GM12878 (cell line): Measurements from ENCODE around the gene CCRL2. TPM values are rescaled to one million over a fixed set of nuclear protein-coding genes. Genes with fewer than 3 reads are reported as not detected.

Experiments used
- ATAC-seq: fragments of 200-7000 bp; cut with Tn5 transposase; 3 replicates; pipeline ENCODE4 v1.9.1; 2020; ENCODE audit warnings: mild to moderate bottlenecking, moderate library complexity
- BruUV-seq: library from RNA; stranded (reverse); fragments of 400-500 nt; replicated peaks from 2 replicates; lab custom pipeline; 2021; lab: Mats Ljungman, UMichigan
- CTCF ChIA-PET: fragments of 300-600 bp; sonication (Branson Sonifier 250); formaldehyde crosslinking; extraction: SDS; loops from one replicate; lab custom pipeline; 2021; ENCODE audit warnings: inconsistent platforms; lab: Yijun Ruan, JAX
- POLR2A ChIA-PET: fragments of 350-600 bp; formaldehyde crosslinking; extraction: SDS; loops from one replicate; lab custom pipeline; 2021; ENCODE audit warnings: inconsistent platforms; lab: Charles Lee
- RAD21 ChIA-PET: fragments of 300-600 bp; sonication (Branson Sonifier 250); formaldehyde crosslinking; loops from one replicate; lab custom pipeline; 2023; ENCODE audit warnings: antibody characterized with exemption; ENCODE audit not compliant: unreplicated experiment; lab: Charles Lee
- SMC1A ChIA-PET: fragments of 300-600 bp; sonication (Branson Sonifier 250); formaldehyde crosslinking; loops from one replicate; lab custom pipeline; 2023; ENCODE audit not compliant: unreplicated experiment, uncharacterized antibody; lab: Charles Lee
- DNase-seq: peaks from one replicate; pipeline ENCODE4 v3.0.0-alpha.2; 2011; ENCODE audit warnings: low read depth, low spot score
- FAIRE-seq: peaks from 3 replicates; lab custom pipeline; 2011; peaks lifted over from hg19 to GRCh38; lab: Jason Lieb, UNC
- H2AFZ ChIP-seq: 2 replicates; pipeline ENCODE4 v1.6.0; 2011; ENCODE audit warnings: low read depth, low read length, control low read depth; ENCODE audit not compliant: control insufficient read depth
- H3K27ac ChIP-seq: 2 replicates; pipeline ENCODE4 v1.5.1; 2011; ENCODE audit warnings: control low read depth; ENCODE audit not compliant: control insufficient read depth, insufficient read depth
- H3K27me3 ChIP-seq, 2 experiments: replicated peaks in 1 of 2; 2 replicates each; pipeline versions ENCODE4 v1.6.0 to v1.6.1; 2011; ENCODE audit warnings: low read length in 1 of 2; ENCODE audit not compliant: control insufficient read depth in 2 of 2, insufficient read depth in 2 of 2
- H3K36me3 ChIP-seq, 2 experiments: 2 replicates each; pipeline ENCODE4 v1.5.1; 2011; ENCODE audit warnings: low read length in 1 of 2; ENCODE audit not compliant: control insufficient read depth in 2 of 2, insufficient read depth in 2 of 2
- H3K4me1 ChIP-seq: 2 replicates; pipeline ENCODE4 v1.6.1; 2011; ENCODE audit warnings: mild to moderate bottlenecking, low read length, moderate library complexity, mixed read lengths; ENCODE audit not compliant: control insufficient read depth, insufficient read depth
- H3K4me2 ChIP-seq: 2 replicates; pipeline ENCODE4 v1.6.0; 2011; ENCODE audit warnings: control low read depth; ENCODE audit not compliant: control insufficient read depth, insufficient read depth
- H3K4me3 ChIP-seq: fragments of 200-600 bp; sonication (generic); 2 replicates; pipeline ENCODE4 v1.5.1; 2016
- H3K79me2 ChIP-seq: 2 replicates; pipeline ENCODE4 v1.6.0; 2011; ENCODE audit warnings: low read length; ENCODE audit not compliant: control insufficient read depth, insufficient read depth
- H3K9ac ChIP-seq: 2 replicates; pipeline ENCODE4 v1.8.0; 2011; ENCODE audit warnings: low read length, control low read depth, mixed read lengths; ENCODE audit not compliant: control insufficient read depth, insufficient read depth
- H3K9me3 ChIP-seq: replicated peaks from 3 replicates; pipeline ENCODE4 v1.5.1; 2011; ENCODE audit warnings: mild to moderate bottlenecking, low read length; ENCODE audit not compliant: control insufficient read depth, insufficient read depth
- H4K20me1 ChIP-seq: 2 replicates; pipeline ENCODE4 v1.6.0; 2011; ENCODE audit not compliant: control insufficient read depth, insufficient read depth
- FOS ChIP-seq: IDR thresholded peaks from 3 replicates; pipeline ENCODE4 v1.6.1; 2011; ENCODE audit warnings: borderline replicate concordance; ENCODE audit not compliant: insufficient read length; ENCODE audit errors: extremely low read depth
- FOXM1 ChIP-seq: IDR thresholded peaks from 2 replicates; pipeline ENCODE4 v1.6.1; 2012; ENCODE audit warnings: low read depth, mild to moderate bottlenecking, inconsistent platforms, low read length, moderate library complexity
- TAF1 ChIP-seq: IDR thresholded peaks from 2 replicates; pipeline ENCODE4 v1.6.1; 2011; ENCODE audit warnings: mild to moderate bottlenecking, low read depth, low read length, borderline replicate concordance
- ZNF217 ChIP-seq: fragments of 450-650 bp; IDR thresholded peaks from 2 replicates; pipeline ENCODE4 v1.6.1; 2017; ENCODE audit warnings: antibody characterized with exemption, mild to moderate bottlenecking
- WGBS: methylation state at CpG from one replicate; pipeline ENCODE4 v1.1.6; 2016; ENCODE audit warnings: low lambda C conversion rate; ENCODE audit not compliant: insufficient replicate concordance, insufficient coverage; ENCODE audit errors: missing lambda C conversion rate; 5-methylcytosine and 5-hydroxymethylcytosine counted together
- in situ Hi-C: fragments of 300-500 bp; cut with MboI; formaldehyde crosslinking; loops from 9 replicates; pipeline ENCODE4 v1.14.3; 2018; ENCODE audit warnings: mixed read lengths
- intact Hi-C: fragments of 100-400 bp; cut with micrococcal nuclease; formaldehyde crosslinking; loops from one replicate; pipeline ENCODE4 v1.14.2; 2022; ENCODE audit not compliant: unreplicated experiment
- polyA plus RNA-seq, 11 experiments: library from polyadenylated mRNA; depleted of rRNA in 4 of 11; unstranded in 6 of 11; stranded (reverse) in 5 of 11; fragments of >200 nt; fragmentation: Nextera tagmentation in 4 of 11; fragmentation: Illumina TruSeq in 1 of 11; extraction: Ambion mirVana in 4 of 11; extraction: Trizol in 1 of 11; gene quantifications; 1 replicate in 1 of 11; 2 replicates in 10 of 11; pipeline versions ENCODE4 v1.2.1 to v1.2.3, GENCODE V29; 2011 to 2016; ENCODE audit warnings: inconsistent platforms in 2 of 11, missing spikeins in 2 of 11, low read depth in 1 of 11
- total RNA-seq, 4 experiments: library from RNA; depleted of rRNA in 3 of 4; stranded (reverse); fragments of >200 nt in 3 of 4; fragmentation: Illumina TruSeq in 1 of 4; extraction: Trizol in 1 of 4; gene quantifications; 2 replicates each; pipeline versions ENCODE4 v1.2.1 to v1.2.3, GENCODE V29; 2013 to 2021
- TF ChIP-seq, protein P1 (sequence below), 3 experiments: IDR thresholded peaks in 2 of 3; conservative IDR thresholded peaks in 1 of 3; 2 replicates each; pipeline ENCODE4 v1.5.1; 2011; ENCODE audit warnings: low read depth in 3 of 3, low read length in 3 of 3, mild to moderate bottlenecking in 3 of 3, control low read depth in 2 of 3, moderate library complexity in 2 of 3, inconsistent platforms in 1 of 3, mixed read lengths in 1 of 3; ENCODE audit not compliant: control insufficient read depth in 2 of 3, insufficient read depth in 1 of 3; ENCODE audit errors: extremely low read depth in 1 of 3

CCRL2 gene
- total and polyA plus RNA-seq, 10 of the 15 experiments (the other 5 are each of a cell fraction or from before 2014, with no cell fraction given) = 0.04 to 2.5 (median 1.8) TPM

DNA sequence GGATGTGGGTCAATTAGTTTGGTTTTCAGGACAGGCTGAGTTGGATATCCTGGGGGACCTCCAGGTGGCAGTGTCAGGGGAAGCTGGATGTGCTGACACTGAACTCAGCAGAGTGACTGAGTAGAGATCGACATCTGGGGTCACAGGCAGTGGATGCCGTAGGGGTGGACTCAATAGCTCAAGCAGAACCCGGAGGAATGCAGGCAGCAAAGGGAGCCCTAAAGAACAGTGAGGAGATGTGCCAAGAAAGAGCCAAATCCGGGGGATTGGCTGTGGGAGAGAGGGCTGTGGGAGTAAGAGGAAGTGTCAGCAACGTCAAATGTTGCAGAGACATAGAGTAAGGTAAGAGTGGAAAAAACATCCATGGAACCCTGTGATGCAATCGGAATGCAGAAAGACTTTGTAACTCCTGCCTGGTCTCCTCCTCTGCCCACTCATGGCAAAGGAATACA, 11.8 kb upstream of the CCRL2 start:
- Histone ChIP-seq H4K20me1 (no peaks in the 10 kb centered on the region), H3K9me3 (no peaks in the 10 kb centered on the region; the same call in 1 of the 3 replicates)
- no TSS peak for BruUV-seq
- TF ChIP-seq ZNF217 = no peak
- TF ChIP-seq FOXM1 = no peak
- TF ChIP-seq FOS = no peak
- no peak for TF ChIP-seq TAF1
- TF ChIP-seq, protein P1, sequence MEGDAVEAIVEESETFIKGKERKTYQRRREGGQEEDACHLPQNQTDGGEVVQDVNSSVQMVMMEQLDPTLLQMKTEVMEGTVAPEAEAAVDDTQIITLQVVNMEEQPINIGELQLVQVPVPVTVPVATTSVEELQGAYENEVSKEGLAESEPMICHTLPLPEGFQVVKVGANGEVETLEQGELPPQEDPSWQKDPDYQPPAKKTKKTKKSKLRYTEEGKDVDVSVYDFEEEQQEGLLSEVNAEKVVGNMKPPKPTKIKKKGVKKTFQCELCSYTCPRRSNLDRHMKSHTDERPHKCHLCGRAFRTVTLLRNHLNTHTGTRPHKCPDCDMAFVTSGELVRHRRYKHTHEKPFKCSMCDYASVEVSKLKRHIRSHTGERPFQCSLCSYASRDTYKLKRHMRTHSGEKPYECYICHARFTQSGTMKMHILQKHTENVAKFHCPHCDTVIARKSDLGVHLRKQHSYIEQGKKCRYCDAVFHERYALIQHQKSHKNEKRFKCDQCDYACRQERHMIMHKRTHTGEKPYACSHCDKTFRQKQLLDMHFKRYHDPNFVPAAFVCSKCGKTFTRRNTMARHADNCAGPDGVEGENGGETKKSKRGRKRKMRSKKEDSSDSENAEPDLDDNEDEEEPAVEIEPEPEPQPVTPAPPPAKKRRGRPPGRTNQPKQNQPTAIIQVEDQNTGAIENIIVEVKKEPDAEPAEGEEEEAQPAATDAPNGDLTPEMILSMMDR (IDR thresholded peaks at IDR 0.05 in 2 of 3, conservative IDR thresholded peaks at IDR 0.05 in 1 of 3; ENCODE audit: control insufficient read depth in 2 of 3, extremely low read depth in 1 of 3, insufficient read depth in 1 of 3, low read depth in 3 of 3, low read length in 3 of 3) = peak in 1 of 3 experiments; percentile 27; a peak in 1 of 6 replicates
- TF ChIP-seq, all 136 proteins: peak for 1
- H3K4me3 ChIP-seq = no peak overlapping the region
- H3K9ac ChIP-seq = no peak overlapping the region
- RAD21 ChIA-PET = no interaction called here
- H3K4me1 ChIP-seq = peaks cover 20% of the 10 kb centered on the region
- in situ Hi-C loops (no loop called here), intact Hi-C loops (no loop called here)
- H3K27me3 ChIP-seq = no peaks in the 10 kb centered on the region; a peak in 1 of 4 replicates
- DNase-seq (no peak), FAIRE-seq (no peak), ATAC-seq (0 out of 3 replicates have a peak, but pooled peaks have one; percentile 20)
- H3K27ac ChIP-seq = no peak overlapping the region
- H3K79me2 ChIP-seq = no peaks in the 10 kb centered on the region
- no peaks in the 10 kb centered on the region for H3K36me3 ChIP-seq
- SMC1A ChIA-PET = interaction anchor here (1.1 kb wide), 1 partner anchor 26 kb away, joined by 3 read pairs; no protein-coding TSS in a partner anchor
- H2AFZ ChIP-seq = no peak overlapping the region
- no peak overlapping the region for H3K4me2 ChIP-seq
- CTCF ChIA-PET = no interaction called here
- 80% methylated on average over 6 of the region's 6 CpGs for WGBS
- POLR2A ChIA-PET = no interaction called here
